GM12878 (cell line): ENCODE data around the gene NOC2L. TPM values are rescaled to one million over a fixed set of nuclear protein-coding genes. Genes with fewer than 3 reads are reported as not detected.
A peak's percentile ranks its signal among the peaks of the same experiment; 100 is the strongest.

Experiments
- ATF7 ChIP-seq: fragments of 450-650 bp; IDR thresholded peaks from 2 replicates; pipeline ENCODE4 v1.6.1; 2016; ENCODE audit warnings: low read depth, mild to moderate bottlenecking
- CBX3 ChIP-seq: fragments of 200-600 bp; sonication (generic); IDR thresholded peaks from 2 replicates; pipeline ENCODE4 v1.6.1; 2016; ENCODE audit warnings: low read depth, borderline replicate concordance
- CEBPB ChIP-seq, 2 experiments: fragments of 150-350 bp in 1 of 2; IDR thresholded peaks; 2 replicates each; pipeline ENCODE4 v1.6.1; 2012 to 2014; ENCODE audit warnings: low read depth in 2 of 2, low read length in 2 of 2, borderline replicate concordance in 1 of 2, inconsistent platforms in 1 of 2
- ESRRA ChIP-seq: IDR thresholded peaks from 2 replicates; pipeline ENCODE4 v1.6.1; 2012; ENCODE audit warnings: mild to moderate bottlenecking, low read length, improper control_type of control experiment
- FOS ChIP-seq: IDR thresholded peaks from 3 replicates; pipeline ENCODE4 v1.6.1; 2011; ENCODE audit warnings: borderline replicate concordance; ENCODE audit not compliant: insufficient read length; ENCODE audit errors: extremely low read depth
- MEF2A ChIP-seq: IDR thresholded peaks from 2 replicates; pipeline ENCODE4 v1.6.1; 2011; ENCODE audit warnings: low read depth, mild to moderate bottlenecking, low read length, moderate library complexity; ENCODE audit not compliant: insufficient read depth
- MEF2B ChIP-seq: fragments of 450-650 bp; IDR thresholded peaks from 2 replicates; pipeline ENCODE4 v1.6.1; 2018; ENCODE audit warnings: mild to moderate bottlenecking, moderate library complexity; ENCODE audit not compliant: partially characterized antibody, poor library complexity, severe bottlenecking
- MTA2 ChIP-seq: fragments of 450-650 bp; IDR thresholded peaks from 2 replicates; pipeline ENCODE4 v1.6.1; 2016; ENCODE audit warnings: low read depth, mild to moderate bottlenecking, moderate library complexity
- NFIC ChIP-seq: IDR thresholded peaks from 2 replicates; pipeline ENCODE4 v1.6.1; 2012; ENCODE audit warnings: low read depth, mild to moderate bottlenecking, inconsistent platforms, low read length, moderate library complexity
- NFYA ChIP-seq: IDR thresholded peaks from 2 replicates; pipeline ENCODE4 v1.6.1; 2011; ENCODE audit warnings: low read depth, mild to moderate bottlenecking, low read length, improper control_type of control experiment, borderline replicate concordance
- POLR2AphosphoS2 ChIP-seq: IDR thresholded peaks from 2 replicates; pipeline ENCODE4 v1.6.1; 2011; ENCODE audit warnings: low read depth, mild to moderate bottlenecking, low read length, improper control_type of control experiment, moderate library complexity
- RAD51 ChIP-seq: fragments of 450-650 bp; IDR thresholded peaks from 2 replicates; pipeline ENCODE4 v1.6.1; 2016; ENCODE audit warnings: moderate library complexity, mild to moderate bottlenecking, inconsistent platforms
- RBBP5 ChIP-seq: fragments of 200-600 bp; sonication (generic); conservative IDR thresholded peaks from 2 replicates; pipeline ENCODE4 v1.6.1; 2016
- RELB ChIP-seq: fragments of 450-650 bp; IDR thresholded peaks from 2 replicates; pipeline ENCODE4 v1.6.1; 2017; ENCODE audit warnings: low read depth, mild to moderate bottlenecking, moderate library complexity
- SKIL ChIP-seq: fragments of 450-650 bp; IDR thresholded peaks from 2 replicates; pipeline ENCODE4 v1.6.1; 2017; ENCODE audit warnings: mild to moderate bottlenecking, low read depth, inconsistent platforms; ENCODE audit not compliant: poor library complexity, severe bottlenecking
- SRF ChIP-seq, 2 experiments: IDR thresholded peaks; 2 replicates each; pipeline ENCODE4 v1.6.1; 2011; ENCODE audit warnings: low read depth in 2 of 2, low read length in 2 of 2, mild to moderate bottlenecking in 1 of 2, moderate library complexity in 1 of 2
- SUZ12 ChIP-seq: fragments of 200-600 bp; sonication (generic); IDR thresholded peaks from one replicate; pipeline ENCODE4 v1.6.1; 2018; ENCODE audit warnings: antibody characterized with exemption, mild to moderate bottlenecking; ENCODE audit not compliant: unreplicated experiment
- TBL1XR1 ChIP-seq: IDR thresholded peaks from 2 replicates; pipeline ENCODE4 v1.6.1; 2012; ENCODE audit warnings: low read depth, low read length, improper control_type of control experiment
- TCF3 ChIP-seq: IDR thresholded peaks from 2 replicates; pipeline ENCODE4 v1.6.1; 2012; ENCODE audit warnings: low read depth, mild to moderate bottlenecking, low read length, borderline replicate concordance; ENCODE audit not compliant: insufficient read depth
- ZNF217 ChIP-seq: fragments of 450-650 bp; IDR thresholded peaks from 2 replicates; pipeline ENCODE4 v1.6.1; 2017; ENCODE audit warnings: antibody characterized with exemption, mild to moderate bottlenecking
- ZNF24 ChIP-seq: fragments of 450-650 bp; IDR thresholded peaks from 2 replicates; pipeline ENCODE4 v1.6.1; 2017; ENCODE audit warnings: antibody characterized with exemption, mild to moderate bottlenecking
- ZNF274 ChIP-seq: IDR thresholded peaks from one replicate; pipeline ENCODE4 v1.8.0; 2011; ENCODE audit not compliant: insufficient read length, insufficient read depth
- ZSCAN29 ChIP-seq: fragments of 450-650 bp; IDR thresholded peaks from 2 replicates; pipeline ENCODE4 v1.6.1; 2017; ENCODE audit warnings: mild to moderate bottlenecking, moderate library complexity
- polyA plus RNA-seq, 11 experiments: library from polyadenylated mRNA; depleted of rRNA in 4 of 11; unstranded in 6 of 11; stranded (reverse) in 5 of 11; fragments of >200 nt; fragmentation: Nextera tagmentation in 4 of 11; fragmentation: Illumina TruSeq in 1 of 11; extraction: Ambion mirVana in 4 of 11; extraction: Trizol in 1 of 11; gene quantifications; 1 replicate in 1 of 11; 2 replicates in 10 of 11; pipeline versions ENCODE4 v1.2.1 to v1.2.3, GENCODE V29; 2011 to 2016; ENCODE audit warnings: inconsistent platforms in 2 of 11, missing spikeins in 2 of 11, low read depth in 1 of 11
- total RNA-seq, 4 experiments: library from RNA; depleted of rRNA in 3 of 4; stranded (reverse); fragments of >200 nt in 3 of 4; fragmentation: Illumina TruSeq in 1 of 4; extraction: Trizol in 1 of 4; gene quantifications; 2 replicates each; pipeline versions ENCODE4 v1.2.1 to v1.2.3, GENCODE V29; 2013 to 2021
- TF ChIP-seq, protein P1 (sequence below): fragments of 450-650 bp; formaldehyde crosslinking; IDR thresholded peaks from 2 replicates; pipeline ENCODE4 v1.4.0; 2022; ENCODE audit warnings: mild to moderate bottlenecking, moderate library complexity

Gene NOC2L
- total and polyA plus RNA-seq, 10 of the 15 experiments (the other 5 are each of a cell fraction or from before 2014, with no cell fraction given), result 1.3 to 171 (median 64.3) TPM

DNA sequence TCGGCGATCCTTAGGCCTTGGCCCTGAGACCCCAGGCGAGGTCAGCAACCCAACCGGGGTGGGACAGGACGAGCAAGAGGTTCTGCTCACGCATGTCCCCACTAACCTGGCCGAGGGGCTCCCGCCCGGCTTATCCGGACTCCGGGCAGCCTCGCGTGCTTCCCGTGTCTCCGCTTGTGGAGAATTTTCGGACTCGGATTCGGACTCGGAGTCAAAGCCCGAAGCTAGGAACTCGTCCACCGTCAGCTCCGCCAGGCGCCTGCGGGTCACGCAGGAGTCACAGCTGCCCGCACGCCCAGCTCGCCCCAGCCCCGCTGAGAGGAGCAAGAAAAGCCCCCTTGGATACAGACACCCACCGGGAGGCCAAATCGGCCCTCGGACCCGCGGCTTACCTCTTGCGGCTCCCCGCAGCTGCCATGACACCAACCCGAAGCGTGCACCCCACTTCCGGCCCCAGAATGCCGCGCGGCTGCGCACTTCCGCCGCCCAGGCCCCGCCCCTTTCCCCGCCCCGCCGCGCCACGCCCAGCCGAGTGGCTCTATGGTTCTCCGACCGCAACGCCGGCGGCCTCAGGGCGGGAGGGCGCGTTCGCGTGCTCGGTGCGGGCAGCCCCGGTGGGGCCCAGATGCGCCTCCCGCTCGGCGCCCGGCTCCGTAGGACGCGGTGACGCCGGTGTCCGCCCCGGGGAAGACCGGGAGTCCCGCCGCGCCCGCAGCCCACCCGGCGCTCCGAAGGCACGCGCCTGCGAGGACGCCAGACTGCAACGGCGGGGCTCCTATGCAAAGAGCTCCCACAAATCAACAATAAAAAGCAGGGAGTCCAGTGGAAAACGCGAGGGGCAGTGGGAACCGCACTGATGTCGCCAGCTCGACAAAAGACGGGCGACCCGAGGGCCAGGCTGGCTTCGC is at the start of gene NOC2L (continued):
- peak; percentile 99 for TF ChIP-seq RELB
- no peak for TF ChIP-seq MEF2A
- TF ChIP-seq RBBP5, result no peak
- 0 out of 2 replicates have a peak, but pooled peaks have one; percentile 29 for TF ChIP-seq TCF3
- TF ChIP-seq CBX3, result no peak
- no peak for TF ChIP-seq ZNF217
- TF ChIP-seq MTA2, result no peak
- TF ChIP-seq ZNF274, result no peak
- TF ChIP-seq MEF2B, result no peak
- no peak for TF ChIP-seq SKIL
- TF ChIP-seq FOS, result no peak
- 0 out of 2 replicates have a peak, but pooled peaks have one; percentile 21 for TF ChIP-seq TBL1XR1
- TF ChIP-seq CEBPB (IDR thresholded peaks at IDR 0.05; ENCODE audit: borderline replicate concordance in 1 of 2, low read depth in 2 of 2, low read length in 2 of 2), result no peak
- no peak for TF ChIP-seq NFYA
- TF ChIP-seq POLR2AphosphoS2, result no peak
- no peak for TF ChIP-seq ZNF24
- no peak for TF ChIP-seq SRF (IDR thresholded peaks at IDR 0.05; ENCODE audit: low read depth in 2 of 2, low read length in 2 of 2)
- TF ChIP-seq, protein P1, sequence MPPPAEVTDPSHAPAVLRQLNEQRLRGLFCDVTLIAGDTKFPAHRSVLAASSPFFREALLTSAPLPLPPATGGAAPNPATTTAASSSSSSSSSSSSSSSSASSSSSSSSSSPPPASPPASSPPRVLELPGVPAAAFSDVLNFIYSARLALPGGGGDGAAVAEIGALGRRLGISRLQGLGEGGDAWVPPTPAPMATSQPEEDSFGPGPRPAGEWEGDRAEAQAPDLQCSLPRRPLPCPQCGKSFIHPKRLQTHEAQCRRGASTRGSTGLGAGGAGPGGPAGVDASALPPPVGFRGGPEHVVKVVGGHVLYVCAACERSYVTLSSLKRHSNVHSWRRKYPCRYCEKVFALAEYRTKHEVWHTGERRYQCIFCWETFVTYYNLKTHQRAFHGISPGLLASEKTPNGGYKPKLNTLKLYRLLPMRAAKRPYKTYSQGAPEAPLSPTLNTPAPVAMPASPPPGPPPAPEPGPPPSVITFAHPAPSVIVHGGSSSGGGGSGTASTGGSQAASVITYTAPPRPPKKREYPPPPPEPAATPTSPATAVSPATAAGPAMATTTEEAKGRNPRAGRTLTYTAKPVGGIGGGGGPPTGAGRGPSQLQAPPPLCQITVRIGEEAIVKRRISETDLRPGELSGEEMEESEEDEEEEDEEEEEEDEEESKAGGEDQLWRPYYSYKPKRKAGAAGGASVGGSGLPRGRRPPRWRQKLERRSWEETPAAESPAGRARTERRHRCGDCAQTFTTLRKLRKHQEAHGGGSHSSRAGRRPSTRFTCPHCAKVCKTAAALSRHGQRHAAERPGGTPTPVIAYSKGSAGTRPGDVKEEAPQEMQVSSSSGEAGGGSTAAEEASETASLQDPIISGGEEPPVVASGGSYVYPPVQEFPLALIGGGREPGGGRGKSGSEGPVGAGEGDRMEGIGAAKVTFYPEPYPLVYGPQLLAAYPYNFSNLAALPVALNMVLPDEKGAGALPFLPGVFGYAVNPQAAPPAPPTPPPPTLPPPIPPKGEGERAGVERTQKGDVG (CRISPR knock-in tag), result no peak
- TF ChIP-seq SUZ12, result no peak
- TF ChIP-seq RAD51, result no peak
- no peak for TF ChIP-seq ZSCAN29
- no peak for TF ChIP-seq NFIC
- no peak for TF ChIP-seq ESRRA
- no peak for TF ChIP-seq ATF7
